Gastroesophageal sphincter (tissue), 4 donors: ENCODE data around the gene SERPINA4. TPM values are rescaled to one million over a fixed set of nuclear protein-coding genes. Genes with fewer than 3 reads are reported as not detected.

Source experiments
- ATAC-seq: fragments of 150-250 bp; one replicate; pipeline ENCODE4 v1.9.1; 2016; ENCODE audit warnings: mild to moderate bottlenecking, moderate library complexity
- H3K27ac ChIP-seq, 4 donors: fragments of 200-600 bp; sonication (generic) in 3 of 4; 1 replicate in 3 of 4; 2 replicates in 1 of 4; pipeline ENCODE4 v1.5.1; 2016 to 2019
- H3K27me3 ChIP-seq: fragments of 200-600 bp; sonication (generic); one replicate; pipeline ENCODE4 v1.5.1; 2019
- H3K36me3 ChIP-seq, 2 donors: fragments of 200-600 bp; sonication (generic); one replicate each; pipeline ENCODE4 v1.5.1; 2019; ENCODE audit warnings: control low read depth in 1 of 2
- H3K4me1 ChIP-seq, 3 donors: fragments of 200-600 bp; sonication (generic); 1 replicate in 2 of 3; 2 replicates in 1 of 3; pipeline ENCODE4 v1.5.1; 2016 to 2019; ENCODE audit warnings: control low read depth in 2 of 3
- H3K4me3 ChIP-seq, 2 donors: fragments of 200-600 bp; sonication (generic); one replicate each; pipeline ENCODE4 v1.5.1; 2019; ENCODE audit warnings: mild to moderate bottlenecking in 1 of 2, moderate library complexity in 1 of 2
- H3K9me3 ChIP-seq, 3 donors: fragments of 200-600 bp; sonication (generic); one replicate each; pipeline ENCODE4 v1.5.1; 2017 to 2019; ENCODE audit warnings: control low read depth in 2 of 3
- EP300 ChIP-seq: sonication (generic); formaldehyde crosslinking; IDR thresholded peaks from one replicate; pipeline ENCODE4 v1.6.1; 2017; ENCODE audit warnings: antibody characterized with exemption, mild to moderate bottlenecking
- POLR2A ChIP-seq, 2 donors: fragments of 450-650 bp; IDR thresholded peaks; one replicate each; pipeline ENCODE4 v1.6.1; 2017; ENCODE audit warnings: antibody characterized with exemption in 2 of 2, mild to moderate bottlenecking in 2 of 2, moderate library complexity in 1 of 2
- POLR2AphosphoS5 ChIP-seq: sonication (generic); formaldehyde crosslinking; IDR thresholded peaks from one replicate; pipeline ENCODE4 v1.6.1; 2017; ENCODE audit warnings: antibody characterized with exemption
- WGBS, 2 donors: methylation state at CpG; one replicate each; pipeline ENCODE4 v1.1.5; 2018; ENCODE audit warnings: low coverage in 1 of 2; 5-methylcytosine and 5-hydroxymethylcytosine counted together
- total RNA-seq, 4 donors: library from RNA; depleted of rRNA; stranded (reverse); fragments of >200 nt; gene quantifications; one replicate each; pipeline ENCODE4 v1.1.0, GENCODE V29; 2016
- TF ChIP-seq, protein P1 (sequence below), 4 experiments: fragments of 200-600 bp in 2 of 4; fragments of 450-650 bp in 2 of 4; sonication (generic) in 1 of 4; IDR thresholded peaks; one replicate each; pipeline ENCODE4 v1.5.1; 2017 to 2019; ENCODE audit warnings: antibody characterized with exemption in 4 of 4, mild to moderate bottlenecking in 2 of 4, moderate library complexity in 2 of 4

The SERPINA4 gene
- total RNA-seq, 4 donors from 2014 or later = not detected

DNA sequence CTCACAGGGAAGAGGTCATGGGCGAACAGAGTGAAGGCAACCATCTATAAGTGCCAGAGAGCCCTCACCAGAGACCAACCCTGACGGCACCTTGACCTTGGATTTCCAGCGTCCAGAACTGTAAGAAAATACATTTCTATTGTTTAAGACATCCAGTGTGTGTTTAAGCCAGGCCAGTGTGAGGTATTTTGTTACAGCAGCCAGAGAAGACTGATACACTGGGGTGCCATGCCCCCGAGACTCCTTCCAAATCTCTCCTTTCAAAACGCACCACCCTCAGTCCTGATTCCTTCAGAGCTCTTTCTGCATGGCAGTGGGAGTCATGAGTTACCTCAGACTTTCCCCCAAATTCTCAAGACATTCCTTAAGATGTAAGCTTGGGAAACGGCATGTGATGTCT is 17.5 kb downstream of the SERPINA4 start:
- no peak for TF ChIP-seq POLR2A (IDR thresholded peaks at IDR 0.05)
- no peak for TF ChIP-seq EP300
- no peak for ATAC-seq
- Histone ChIP-seq H3K4me3 (no peak overlapping the region), H3K36me3 (no peaks in the 10 kb centered on the region), H3K27me3 (peaks cover 17% of the 10 kb centered on the region), H3K27ac (no peak overlapping the region), H3K9me3 (no peaks in the 10 kb centered on the region), H3K4me1 (peaks cover 0 to 23% (median 3%) of the 10 kb centered on the region in 3 donors)
- WGBS, 2 donors = 72 to 92% methylated on average over 5 of the region's 6 CpGs

DNA sequence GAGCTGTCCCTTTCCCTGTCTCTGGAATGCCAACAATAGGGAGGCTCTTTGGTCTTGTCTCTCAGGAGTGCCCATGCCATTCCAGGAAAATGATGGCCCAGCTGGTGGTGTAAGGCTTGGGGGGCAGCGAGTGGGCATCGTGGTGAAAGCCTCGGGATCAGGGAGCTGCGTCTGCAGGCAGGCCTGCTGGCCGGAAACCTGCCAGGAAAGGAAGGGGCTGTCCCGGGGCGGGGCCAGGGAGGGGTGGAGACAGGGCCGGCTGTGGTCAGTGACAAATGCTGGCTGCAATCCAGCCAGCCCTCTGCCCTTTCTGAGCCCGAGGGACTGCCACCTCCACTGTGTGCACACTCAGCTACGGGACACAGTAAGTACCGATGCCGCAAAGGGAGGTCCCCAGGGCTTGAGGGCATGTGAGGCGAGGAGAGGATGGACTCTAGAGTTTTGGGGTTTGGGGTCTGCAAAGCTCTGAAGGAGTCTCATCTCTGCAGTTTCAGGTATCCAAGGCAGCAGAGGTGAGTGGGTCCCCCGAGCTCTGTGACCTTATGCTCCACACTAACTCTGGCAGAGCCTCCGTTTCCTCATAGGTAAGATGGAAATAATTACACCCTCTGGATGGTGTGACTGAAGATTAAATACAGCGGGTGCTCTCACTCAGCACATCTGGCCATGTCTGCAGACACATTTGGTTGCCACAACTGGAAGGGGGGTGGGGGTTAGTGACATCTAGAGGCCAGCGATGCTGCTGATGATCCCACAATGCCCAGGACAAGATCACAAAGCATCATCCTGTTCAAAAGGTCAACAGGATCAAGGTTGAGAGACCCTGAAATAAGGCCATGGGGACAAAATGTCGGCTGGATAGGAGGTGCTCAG is 20.1 kb downstream of the SERPINA4 start, which contains the start of gene SERPINA5:
SERPINA5 (plus strand) TSS at position 300 of the 873 bp plus-strand sequence. CDS start 5,937 bp downstream, outside the sequence.
- TF ChIP-seq POLR2A (IDR thresholded peaks at IDR 0.05) (no peak), EP300 (no peak), POLR2AphosphoS5 (no peak)
- TF ChIP-seq, protein P1, sequence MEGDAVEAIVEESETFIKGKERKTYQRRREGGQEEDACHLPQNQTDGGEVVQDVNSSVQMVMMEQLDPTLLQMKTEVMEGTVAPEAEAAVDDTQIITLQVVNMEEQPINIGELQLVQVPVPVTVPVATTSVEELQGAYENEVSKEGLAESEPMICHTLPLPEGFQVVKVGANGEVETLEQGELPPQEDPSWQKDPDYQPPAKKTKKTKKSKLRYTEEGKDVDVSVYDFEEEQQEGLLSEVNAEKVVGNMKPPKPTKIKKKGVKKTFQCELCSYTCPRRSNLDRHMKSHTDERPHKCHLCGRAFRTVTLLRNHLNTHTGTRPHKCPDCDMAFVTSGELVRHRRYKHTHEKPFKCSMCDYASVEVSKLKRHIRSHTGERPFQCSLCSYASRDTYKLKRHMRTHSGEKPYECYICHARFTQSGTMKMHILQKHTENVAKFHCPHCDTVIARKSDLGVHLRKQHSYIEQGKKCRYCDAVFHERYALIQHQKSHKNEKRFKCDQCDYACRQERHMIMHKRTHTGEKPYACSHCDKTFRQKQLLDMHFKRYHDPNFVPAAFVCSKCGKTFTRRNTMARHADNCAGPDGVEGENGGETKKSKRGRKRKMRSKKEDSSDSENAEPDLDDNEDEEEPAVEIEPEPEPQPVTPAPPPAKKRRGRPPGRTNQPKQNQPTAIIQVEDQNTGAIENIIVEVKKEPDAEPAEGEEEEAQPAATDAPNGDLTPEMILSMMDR (IDR thresholded peaks at IDR 0.05) = no peak
- Histone ChIP-seq H3K36me3 (no peaks in the 10 kb centered on the region), H3K9me3 (no peaks in the 10 kb centered on the region), H3K4me1 (peaks cover 0 to 23% (median 3%) of the 10 kb centered on the region in 3 donors), H3K27ac (peak within 1 kb of the TSS in 3 of 4 donors; percentile 24 to 41 (median 35)), H3K27me3 (peaks cover 17% of the 10 kb centered on the region), H3K4me3 (no peak within 1 kb of the TSS)
- WGBS, 2 donors = 27 to 36% methylated on average over 3 to 4 of the region's 18 CpGs
- peak; percentile 54 for ATAC-seq

- Histone ChIP-seq H3K27me3 (peaks cover 20% of the 10 kb centered on the region), H3K9me3 (no peaks in the 10 kb centered on the region), H3K36me3 (no peaks in the 10 kb centered on the region), H3K4me3 (no peak overlapping the region), H3K27ac (peak overlapping the region in 3 of 4 donors; percentile 24 to 41 (median 35)), H3K4me1 (peaks cover 0 to 23% (median 3%) of the 10 kb centered on the region in 3 donors)
- TF ChIP-seq POLR2AphosphoS5 (no peak), EP300 (no peak), POLR2A (IDR thresholded peaks at IDR 0.05) (no peak)
- TF ChIP-seq, protein P1 (IDR thresholded peaks at IDR 0.05) = no peak
- 41 to 73% methylated on average over 7 of the region's 7 CpGs for WGBS, 2 donors
- peak; percentile 34 for ATAC-seq
Measured at GRCh38 chr14:94582199-94582750, 21.0 kb downstream of the SERPINA4 start.

DNA sequence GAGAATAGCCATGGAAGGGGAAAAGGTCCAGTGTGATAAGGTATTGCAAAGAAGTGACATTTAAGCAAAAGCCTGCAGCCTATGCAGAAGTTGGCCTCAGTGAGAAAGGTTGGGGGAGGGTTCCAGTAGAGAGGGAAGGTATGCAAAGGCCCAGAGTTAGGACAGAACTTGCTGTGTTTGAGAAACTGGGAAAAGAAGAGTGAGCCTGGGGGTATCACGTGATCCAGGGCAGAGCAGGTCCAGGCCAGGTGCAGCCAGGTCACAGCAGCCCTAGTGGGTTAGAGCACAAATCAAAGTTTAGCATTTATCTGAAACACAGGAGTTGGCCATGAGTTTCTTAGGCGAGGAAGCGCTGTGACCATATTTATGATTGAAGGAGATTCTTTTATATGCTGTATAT is 21.6 kb downstream of the SERPINA4 start:
- peaks cover 0 to 23% (median 3%) of the 10 kb centered on the region in 3 donors for H3K4me1 ChIP-seq
- H3K4me3 ChIP-seq = no peak overlapping the region
- H3K27ac ChIP-seq = no peak overlapping the region
- no peak for ATAC-seq
- no peaks in the 10 kb centered on the region for H3K9me3 ChIP-seq
- WGBS, 2 donors = 80 to 86% methylated on average over 1 to 3 of the region's 3 CpGs
- peaks cover 26% of the 10 kb centered on the region for H3K27me3 ChIP-seq
- no peaks in the 10 kb centered on the region for H3K36me3 ChIP-seq
- TF ChIP-seq POLR2AphosphoS5 (no peak), EP300 (no peak)

GRCh38 chr14:94583557-94583956 is 22.3 kb downstream of the SERPINA4 start:
- Histone ChIP-seq H3K27me3 (peaks cover 25% of the 10 kb centered on the region), H3K27ac (no peak overlapping the region), H3K9me3 (no peaks in the 10 kb centered on the region), H3K4me1 (peaks cover 0 to 23% (median 3%) of the 10 kb centered on the region in 3 donors), H3K4me3 (no peak overlapping the region), H3K36me3 (no peaks in the 10 kb centered on the region)
- 86 to 100% methylated on average over 1 of the region's 4 CpGs for WGBS, 2 donors
- ATAC-seq = no peak
- TF ChIP-seq POLR2A (IDR thresholded peaks at IDR 0.05) = no peak
- TF ChIP-seq POLR2AphosphoS5 = no peak
- TF ChIP-seq EP300 = no peak
- TF ChIP-seq, protein P1 (IDR thresholded peaks at IDR 0.05) = no peak
